Neural cell (in vitro differentiated cells): ENCODE measurements around the gene CDHR5.

ENCODE experiments used
- CTCF ChIP-seq: fragments of 450-650 bp; IDR thresholded peaks from 2 replicates; pipeline ENCODE4 v1.5.1; 2014; ENCODE audit warnings: antibody characterized with exemption, mild to moderate bottlenecking, moderate library complexity; ENCODE audit not compliant: poor library complexity, severe bottlenecking
- EZH2 ChIP-seq: fragments of 200-600, 300-800 bp; shearing (Covaris generic), sonication (generic); IDR thresholded peaks from 2 replicates; pipeline ENCODE4 v1.6.1; 2014; ENCODE audit warnings: antibody characterized with exemption, low read length, borderline replicate concordance, mild to moderate bottlenecking; ENCODE audit not compliant: insufficient read depth, poor library complexity, severe bottlenecking
- MXI1 ChIP-seq: fragments of 450-650 bp; conservative IDR thresholded peaks from 2 replicates; pipeline ENCODE4 v1.6.1; 2014; ENCODE audit warnings: antibody characterized with exemption, mild to moderate bottlenecking; ENCODE audit not compliant: poor library complexity, severe bottlenecking
- POLR2AphosphoS5 ChIP-seq: IDR thresholded peaks from 2 replicates; pipeline ENCODE4 v1.6.1; 2012
- RAD21 ChIP-seq: fragments of 450-650 bp; conservative IDR thresholded peaks from 2 replicates; pipeline ENCODE4 v1.6.1; 2014; ENCODE audit warnings: antibody characterized with exemption, mild to moderate bottlenecking, moderate library complexity
- SMC3 ChIP-seq: fragments of 450-650 bp; conservative IDR thresholded peaks from 2 replicates; pipeline ENCODE4 v1.6.1; 2014; ENCODE audit warnings: antibody characterized with exemption, mild to moderate bottlenecking, moderate library complexity; ENCODE audit not compliant: poor library complexity
- TAF1 ChIP-seq: IDR thresholded peaks from 2 replicates; pipeline ENCODE4 v1.6.1; 2012; ENCODE audit warnings: low read depth
- TF ChIP-seq, protein P1 (sequence below): IDR thresholded peaks from 2 replicates; pipeline ENCODE4 v1.6.1; 2012; ENCODE audit warnings: borderline replicate concordance

GRCh38 chr11:659532-660085 lies 34.9 kb upstream of the CDHR5 start:
- TF ChIP-seq CTCF = no peak
- TF ChIP-seq, protein P1, sequence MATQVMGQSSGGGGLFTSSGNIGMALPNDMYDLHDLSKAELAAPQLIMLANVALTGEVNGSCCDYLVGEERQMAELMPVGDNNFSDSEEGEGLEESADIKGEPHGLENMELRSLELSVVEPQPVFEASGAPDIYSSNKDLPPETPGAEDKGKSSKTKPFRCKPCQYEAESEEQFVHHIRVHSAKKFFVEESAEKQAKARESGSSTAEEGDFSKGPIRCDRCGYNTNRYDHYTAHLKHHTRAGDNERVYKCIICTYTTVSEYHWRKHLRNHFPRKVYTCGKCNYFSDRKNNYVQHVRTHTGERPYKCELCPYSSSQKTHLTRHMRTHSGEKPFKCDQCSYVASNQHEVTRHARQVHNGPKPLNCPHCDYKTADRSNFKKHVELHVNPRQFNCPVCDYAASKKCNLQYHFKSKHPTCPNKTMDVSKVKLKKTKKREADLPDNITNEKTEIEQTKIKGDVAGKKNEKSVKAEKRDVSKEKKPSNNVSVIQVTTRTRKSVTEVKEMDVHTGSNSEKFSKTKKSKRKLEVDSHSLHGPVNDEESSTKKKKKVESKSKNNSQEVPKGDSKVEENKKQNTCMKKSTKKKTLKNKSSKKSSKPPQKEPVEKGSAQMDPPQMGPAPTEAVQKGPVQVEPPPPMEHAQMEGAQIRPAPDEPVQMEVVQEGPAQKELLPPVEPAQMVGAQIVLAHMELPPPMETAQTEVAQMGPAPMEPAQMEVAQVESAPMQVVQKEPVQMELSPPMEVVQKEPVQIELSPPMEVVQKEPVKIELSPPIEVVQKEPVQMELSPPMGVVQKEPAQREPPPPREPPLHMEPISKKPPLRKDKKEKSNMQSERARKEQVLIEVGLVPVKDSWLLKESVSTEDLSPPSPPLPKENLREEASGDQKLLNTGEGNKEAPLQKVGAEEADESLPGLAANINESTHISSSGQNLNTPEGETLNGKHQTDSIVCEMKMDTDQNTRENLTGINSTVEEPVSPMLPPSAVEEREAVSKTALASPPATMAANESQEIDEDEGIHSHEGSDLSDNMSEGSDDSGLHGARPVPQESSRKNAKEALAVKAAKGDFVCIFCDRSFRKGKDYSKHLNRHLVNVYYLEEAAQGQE = no peak
- no peak for TF ChIP-seq EZH2
- TF ChIP-seq SMC3 = no peak
- TF ChIP-seq RAD21 = no peak
- TF ChIP-seq POLR2AphosphoS5 = no peak
- no peak for TF ChIP-seq MXI1
- TF ChIP-seq TAF1 = no peak
